DOHH2 (cell line): Measurements from ENCODE around the gene SH3GL3.

Experiments used
- H3F3A ChIP-seq: fragments of 200-600 bp; sonication (generic), shearing (Covaris generic); 2 replicates; pipeline ENCODE4 v1.6.0; 2016; ENCODE audit warnings: antibody characterized with exemption, mild to moderate bottlenecking; ENCODE audit not compliant: control insufficient read depth, insufficient read depth
- H3K27ac ChIP-seq: fragments of 200-600 bp; sonication (generic); 2 replicates; pipeline ENCODE4 v1.5.1; 2014; ENCODE audit warnings: low read depth, mild to moderate bottlenecking, low read length, moderate library complexity
- H3K27me3 ChIP-seq: fragments of 200-600 bp; sonication (generic); 2 replicates; pipeline ENCODE4 v1.6.1; 2014; ENCODE audit warnings: mild to moderate bottlenecking, low read length, mixed read lengths; ENCODE audit not compliant: control insufficient read depth
- H3K36me3 ChIP-seq: fragments of 200-600 bp; sonication (generic); 2 replicates; pipeline ENCODE4 v1.6.1; 2014; ENCODE audit warnings: mild to moderate bottlenecking, low read length, moderate library complexity, mixed read lengths; ENCODE audit not compliant: control insufficient read depth
- H3K4me1 ChIP-seq: fragments of 200-600 bp; sonication (generic); 2 replicates; pipeline ENCODE4 v1.6.1; 2014; ENCODE audit warnings: mild to moderate bottlenecking, low read length, mixed read lengths; ENCODE audit not compliant: control insufficient read depth
- H3K4me2 ChIP-seq: fragments of 200-600 bp; sonication (generic); 2 replicates; pipeline ENCODE4 v1.6.0; 2014; ENCODE audit warnings: mild to moderate bottlenecking, low read length, moderate library complexity
- H3K4me3 ChIP-seq: fragments of 200-600 bp; sonication (generic); 2 replicates; pipeline ENCODE4 v1.5.1; 2014; ENCODE audit warnings: mild to moderate bottlenecking, low read length, mixed read lengths
- H3K79me2 ChIP-seq: fragments of 200-600 bp; sonication (generic); 2 replicates; pipeline ENCODE4 v1.6.1; 2014; ENCODE audit warnings: mild to moderate bottlenecking, low read length, mixed read lengths; ENCODE audit not compliant: control insufficient read depth
- H3K9me2 ChIP-seq: fragments of 200-600 bp; sonication (generic); replicated peaks from 2 replicates; pipeline ENCODE4 v1.6.1; 2014; ENCODE audit warnings: mild to moderate bottlenecking, low read length, mixed read lengths; ENCODE audit not compliant: control insufficient read depth
- H3K9me3 ChIP-seq: fragments of 200-600 bp; sonication (generic); 2 replicates; pipeline ENCODE4 v1.6.1; 2014; ENCODE audit warnings: antibody characterized with exemption, low read length, mixed read lengths; ENCODE audit not compliant: control insufficient read depth, insufficient read depth
- H4K20me1 ChIP-seq: fragments of 200-600 bp; sonication (generic); 2 replicates; pipeline ENCODE4 v1.6.0; 2014; ENCODE audit warnings: low read depth, mild to moderate bottlenecking, antibody characterized with exemption, low read length, moderate library complexity; ENCODE audit not compliant: control insufficient read depth, insufficient read depth
- EZH2phosphoT487 ChIP-seq: fragments of 200-600 bp; sonication (generic); IDR thresholded peaks from 2 replicates; pipeline ENCODE4 v1.6.1; 2017; ENCODE audit warnings: borderline replicate concordance, mild to moderate bottlenecking, antibody characterized with exemption, low read length, moderate library complexity, mixed read lengths
- TF ChIP-seq, protein P1 (sequence below): fragments of 200-600 bp; sonication (generic); IDR thresholded peaks from one replicate; pipeline ENCODE4 v1.5.1; 2014; ENCODE audit warnings: antibody characterized with exemption, mild to moderate bottlenecking, low read depth, low read length; ENCODE audit not compliant: poor library complexity, severe bottlenecking

SH3GL3 gene

DNA sequence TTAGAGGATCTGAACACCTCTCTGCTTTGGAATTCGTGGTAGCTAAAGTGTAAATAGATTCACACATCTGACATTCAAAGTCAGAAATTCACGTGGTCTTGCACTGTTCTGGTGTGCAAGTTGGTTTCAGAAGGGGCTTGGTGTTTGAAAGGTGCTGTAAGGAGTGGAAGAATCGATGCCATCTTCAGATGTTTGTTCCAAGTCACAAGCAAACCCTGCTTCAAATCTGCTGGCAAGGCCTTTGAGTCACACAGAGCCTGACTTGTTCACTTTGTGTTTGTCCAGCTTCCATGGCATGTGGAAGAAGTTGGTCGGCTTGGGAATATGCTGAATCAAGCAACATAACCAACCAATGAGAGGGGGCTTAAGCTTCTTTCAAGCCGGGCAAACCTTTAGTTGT, 44.3 kb downstream of the SH3GL3 start:
- TF ChIP-seq EZH2phosphoT487: no peak
- TF ChIP-seq, protein P1, sequence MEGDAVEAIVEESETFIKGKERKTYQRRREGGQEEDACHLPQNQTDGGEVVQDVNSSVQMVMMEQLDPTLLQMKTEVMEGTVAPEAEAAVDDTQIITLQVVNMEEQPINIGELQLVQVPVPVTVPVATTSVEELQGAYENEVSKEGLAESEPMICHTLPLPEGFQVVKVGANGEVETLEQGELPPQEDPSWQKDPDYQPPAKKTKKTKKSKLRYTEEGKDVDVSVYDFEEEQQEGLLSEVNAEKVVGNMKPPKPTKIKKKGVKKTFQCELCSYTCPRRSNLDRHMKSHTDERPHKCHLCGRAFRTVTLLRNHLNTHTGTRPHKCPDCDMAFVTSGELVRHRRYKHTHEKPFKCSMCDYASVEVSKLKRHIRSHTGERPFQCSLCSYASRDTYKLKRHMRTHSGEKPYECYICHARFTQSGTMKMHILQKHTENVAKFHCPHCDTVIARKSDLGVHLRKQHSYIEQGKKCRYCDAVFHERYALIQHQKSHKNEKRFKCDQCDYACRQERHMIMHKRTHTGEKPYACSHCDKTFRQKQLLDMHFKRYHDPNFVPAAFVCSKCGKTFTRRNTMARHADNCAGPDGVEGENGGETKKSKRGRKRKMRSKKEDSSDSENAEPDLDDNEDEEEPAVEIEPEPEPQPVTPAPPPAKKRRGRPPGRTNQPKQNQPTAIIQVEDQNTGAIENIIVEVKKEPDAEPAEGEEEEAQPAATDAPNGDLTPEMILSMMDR: no peak
- no peak overlapping the region for H3K4me3 ChIP-seq
- no peaks in the 10 kb centered on the region for H4K20me1 ChIP-seq
- H3K9me2 ChIP-seq: no peaks in the 10 kb centered on the region
- H3K4me1 ChIP-seq: no peaks in the 10 kb centered on the region
- H3F3A ChIP-seq: no peaks in the 10 kb centered on the region
- H3K4me2 ChIP-seq: no peak overlapping the region
- no peaks in the 10 kb centered on the region for H3K27me3 ChIP-seq
- H3K79me2 ChIP-seq: no peaks in the 10 kb centered on the region
- H3K36me3 ChIP-seq: no peaks in the 10 kb centered on the region
- H3K27ac ChIP-seq: no peak overlapping the region
- H3K9me3 ChIP-seq: no peaks in the 10 kb centered on the region

DNA sequence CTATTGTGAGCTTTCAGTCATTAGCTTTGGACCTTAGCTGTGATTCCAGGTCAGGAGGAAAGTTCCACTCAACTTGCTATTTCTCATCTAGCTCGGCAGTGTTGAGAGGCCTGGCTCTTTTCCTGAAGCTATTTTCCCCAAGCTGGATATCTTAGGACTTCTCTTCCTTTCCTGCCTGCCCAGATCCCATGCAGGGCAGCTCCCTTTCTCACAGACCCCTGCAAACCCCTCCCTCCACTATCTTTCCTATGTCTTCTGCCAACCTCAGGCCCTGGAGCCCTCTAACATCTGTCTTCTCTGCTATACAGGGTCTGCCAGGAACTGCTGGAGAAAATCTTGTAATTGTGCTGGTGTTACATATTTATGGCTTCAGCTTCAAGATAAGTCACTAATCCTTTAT, 49.6 kb downstream of the SH3GL3 start:
- no peak for TF ChIP-seq EZH2phosphoT487
- TF ChIP-seq, protein P1: no peak
- Histone ChIP-seq H3K9me2 (no peaks in the 10 kb centered on the region), H3K9me3 (no peaks in the 10 kb centered on the region), H3K4me2 (no peak overlapping the region), H3K4me3 (no peak overlapping the region), H4K20me1 (no peaks in the 10 kb centered on the region), H3K4me1 (no peaks in the 10 kb centered on the region), H3K27me3 (no peaks in the 10 kb centered on the region), H3K79me2 (no peaks in the 10 kb centered on the region), H3K36me3 (no peaks in the 10 kb centered on the region), H3K27ac (no peak overlapping the region), H3F3A (no peaks in the 10 kb centered on the region)

DNA sequence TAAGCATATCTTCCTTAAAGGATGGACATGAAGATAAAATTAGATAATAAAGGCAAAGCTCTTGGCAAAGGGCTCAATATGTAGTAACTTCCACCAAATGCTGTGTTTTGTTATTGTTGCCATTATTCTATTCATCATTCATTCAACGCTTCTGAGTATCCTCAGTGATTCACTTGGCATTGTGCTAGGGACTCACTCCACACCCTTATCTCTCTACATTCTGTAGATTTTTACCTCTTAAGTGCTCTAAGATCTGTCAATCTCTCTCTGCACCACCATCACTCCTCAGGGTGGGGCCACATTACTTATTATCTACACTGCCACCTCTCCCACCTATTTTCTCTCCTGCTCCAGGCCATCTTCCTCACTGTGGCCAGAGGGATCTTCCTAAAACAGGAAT, 51.2 kb downstream of the SH3GL3 start:
- Histone ChIP-seq H3K79me2 (no peaks in the 10 kb centered on the region), H3K4me2 (no peak overlapping the region), H3K27me3 (no peaks in the 10 kb centered on the region), H3F3A (no peaks in the 10 kb centered on the region), H4K20me1 (no peaks in the 10 kb centered on the region), H3K27ac (no peak overlapping the region), H3K4me1 (no peaks in the 10 kb centered on the region), H3K4me3 (no peak overlapping the region), H3K9me2 (no peaks in the 10 kb centered on the region), H3K9me3 (no peaks in the 10 kb centered on the region), H3K36me3 (no peaks in the 10 kb centered on the region)
- TF ChIP-seq, protein P1: no peak
- TF ChIP-seq EZH2phosphoT487: no peak

DNA sequence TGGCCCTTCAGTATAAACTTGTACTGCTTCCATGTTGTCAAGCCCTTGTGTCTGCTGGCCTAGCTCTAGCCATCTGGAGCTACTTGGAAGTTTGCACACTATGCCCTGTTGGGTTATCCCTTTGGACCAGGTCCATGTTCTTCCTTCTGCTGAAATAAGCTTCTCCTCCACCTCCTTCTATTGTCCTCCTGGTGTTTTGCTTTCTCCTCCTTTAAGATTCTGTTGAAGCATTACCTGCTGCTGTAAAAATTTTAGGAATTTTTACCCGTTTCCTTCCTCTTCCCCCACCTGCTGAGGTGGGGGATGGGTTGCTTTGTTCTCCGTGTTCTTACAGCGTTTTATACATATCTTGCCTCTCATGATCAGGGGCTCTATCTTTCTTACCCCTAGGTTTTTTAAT, 51.7 kb downstream of the SH3GL3 start:
- Histone ChIP-seq H3K27me3 (no peaks in the 10 kb centered on the region), H4K20me1 (no peaks in the 10 kb centered on the region), H3K4me1 (no peaks in the 10 kb centered on the region), H3K27ac (no peak overlapping the region), H3K4me2 (no peak overlapping the region), H3K79me2 (no peaks in the 10 kb centered on the region), H3F3A (no peaks in the 10 kb centered on the region), H3K4me3 (no peak overlapping the region), H3K36me3 (no peaks in the 10 kb centered on the region), H3K9me2 (no peaks in the 10 kb centered on the region), H3K9me3 (no peaks in the 10 kb centered on the region)
- TF ChIP-seq EZH2phosphoT487: no peak
- TF ChIP-seq, protein P1: no peak
